Muscle layer of colon (tissue), 2 donors: ENCODE results near the gene DOK6.

Source experiments
- H3K27ac ChIP-seq: one replicate; pipeline ENCODE4 v1.7.0; 2013; ENCODE audit warnings: low read depth, mild to moderate bottlenecking, low read length, moderate library complexity
- H3K27me3 ChIP-seq, 2 donors: one replicate each; pipeline ENCODE4 v1.7.0; 2013; ENCODE audit warnings: low read length in 2 of 2, mild to moderate bottlenecking in 2 of 2; ENCODE audit not compliant: insufficient read depth in 2 of 2, control insufficient read depth in 1 of 2
- H3K36me3 ChIP-seq: one replicate; pipeline ENCODE4 v1.7.0; 2013; ENCODE audit warnings: mild to moderate bottlenecking, low read length; ENCODE audit not compliant: insufficient read depth
- H3K4me1 ChIP-seq: one replicate; pipeline ENCODE4 v1.7.0; 2013; ENCODE audit warnings: mild to moderate bottlenecking, low read length; ENCODE audit not compliant: insufficient read depth
- H3K4me3 ChIP-seq, 2 donors: one replicate each; pipeline ENCODE4 v1.7.0; 2013; ENCODE audit warnings: low read length in 2 of 2, low read depth in 1 of 2, mild to moderate bottlenecking in 1 of 2, moderate library complexity in 1 of 2
- H3K9ac ChIP-seq: one replicate; pipeline ENCODE4 v1.7.0; 2013; ENCODE audit warnings: low read length
- H3K9me3 ChIP-seq: one replicate; pipeline ENCODE4 v1.7.0; 2013; ENCODE audit warnings: mild to moderate bottlenecking, low read length
- donor health status: abdominal sarcoma.
- donor health status: Adenocarcinoma of cecum.

Gene DOK6

DNA sequence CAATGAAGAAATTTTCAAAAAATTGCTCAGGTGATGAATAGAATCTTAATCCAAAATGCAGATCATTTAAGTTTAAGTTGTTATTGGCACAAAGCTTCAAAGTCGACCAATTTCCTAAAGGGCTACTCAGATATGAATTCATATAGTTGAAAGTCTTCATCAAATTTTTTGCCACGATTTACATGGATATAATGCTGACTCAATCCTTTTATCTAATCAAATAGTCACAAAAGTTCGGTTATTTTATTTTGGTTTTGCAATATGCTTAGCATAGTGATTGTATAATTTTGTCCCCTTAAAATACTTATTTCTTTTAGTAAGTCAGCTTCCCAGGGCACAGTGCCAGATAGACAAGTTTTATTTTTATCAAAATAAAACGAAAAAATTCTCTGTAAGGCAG, 319.7 kb downstream of the DOK6 start:
- peaks cover 27% of the 10 kb centered on the region for H3K9me3 ChIP-seq
- H3K27ac ChIP-seq: no peak overlapping the region
- no peak overlapping the region for H3K4me3 ChIP-seq
- H3K36me3 ChIP-seq: no peaks in the 10 kb centered on the region
- no peak overlapping the region for H3K9ac ChIP-seq
- no peaks in the 10 kb centered on the region for H3K4me1 ChIP-seq
- H3K27me3 ChIP-seq: no peaks in the 10 kb centered on the region

DNA sequence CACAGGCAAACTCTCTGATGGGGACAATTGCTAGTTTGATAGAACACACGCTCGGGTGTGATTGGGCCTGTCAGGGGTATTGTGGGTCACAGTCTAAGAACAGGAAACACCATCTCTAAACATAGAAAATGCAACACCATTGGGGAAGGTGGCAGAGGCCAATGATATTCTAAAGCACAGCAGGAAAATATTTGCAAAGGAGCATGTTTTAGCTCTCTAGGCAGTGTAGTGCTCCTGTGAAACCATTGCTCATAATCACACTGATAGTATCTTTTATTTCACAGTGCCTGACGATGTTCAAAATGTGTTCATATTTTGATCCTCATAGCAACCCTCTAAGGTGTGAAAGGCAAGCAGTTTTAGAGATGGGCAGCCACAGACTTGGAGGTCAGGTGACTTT, 322.7 kb downstream of the DOK6 start:
- Histone ChIP-seq H3K36me3 (no peaks in the 10 kb centered on the region), H3K27me3 (no peaks in the 10 kb centered on the region), H3K9ac (no peak overlapping the region), H3K4me3 (no peak overlapping the region), H3K4me1 (no peaks in the 10 kb centered on the region), H3K9me3 (peaks cover 16% of the 10 kb centered on the region), H3K27ac (no peak overlapping the region)

DNA sequence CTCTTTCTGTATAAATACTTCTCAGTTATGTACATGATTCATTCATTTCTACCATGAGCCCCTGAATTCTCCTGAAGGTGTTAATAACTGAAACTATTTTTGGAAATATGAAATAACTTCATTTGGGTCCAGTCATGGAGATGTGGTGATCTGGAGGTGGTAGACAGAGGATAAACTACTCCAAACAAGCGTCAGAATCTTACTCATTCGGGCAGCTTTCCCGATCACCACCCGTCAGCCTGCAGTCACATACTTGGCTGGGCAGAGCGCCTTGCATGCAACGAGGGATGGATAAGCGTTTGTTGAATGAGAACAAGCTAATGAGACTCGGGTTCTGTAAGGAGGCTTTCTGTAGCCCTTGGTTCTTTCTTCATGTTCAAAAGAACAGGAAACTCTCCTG, 324.3 kb downstream of the DOK6 start:
- H3K27ac ChIP-seq: no peak overlapping the region
- no peak overlapping the region for H3K9ac ChIP-seq
- peaks cover under 1% of the 10 kb centered on the region for H3K9me3 ChIP-seq
- no peaks in the 10 kb centered on the region for H3K36me3 ChIP-seq
- H3K27me3 ChIP-seq: no peaks in the 10 kb centered on the region
- no peaks in the 10 kb centered on the region for H3K4me1 ChIP-seq
- H3K4me3 ChIP-seq: no peak overlapping the region

DNA sequence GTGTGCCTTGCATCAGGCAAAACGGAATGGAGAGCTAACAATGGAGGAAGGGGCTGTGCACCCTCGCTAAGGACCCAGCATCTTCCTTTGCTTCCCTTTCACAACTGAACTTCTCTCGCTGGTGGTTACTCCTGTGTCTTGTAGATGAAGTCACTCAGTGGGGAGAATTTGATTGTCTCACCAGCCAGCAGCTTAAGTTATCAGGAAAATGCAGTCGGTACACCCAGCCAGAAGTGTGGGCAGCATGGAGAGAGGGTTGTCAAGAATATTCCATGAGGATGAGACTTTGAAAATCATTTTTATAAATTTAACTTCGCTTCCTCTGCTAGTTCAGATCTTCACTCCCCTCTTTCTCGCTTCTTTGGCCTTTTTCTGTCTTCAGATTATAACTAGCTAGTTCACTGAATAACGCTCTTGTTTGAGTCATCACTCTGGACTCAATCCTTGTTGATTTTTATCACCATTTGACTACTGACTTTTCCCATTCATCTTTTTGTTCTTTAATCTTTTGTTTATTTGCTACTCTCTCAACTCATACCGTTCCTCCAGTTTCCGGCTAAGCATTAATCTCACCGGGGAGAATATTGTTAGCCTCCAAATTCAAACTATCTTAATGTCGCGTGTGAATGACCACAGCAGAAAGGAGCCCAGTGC, 325.3 kb downstream of the DOK6 start:
- H3K36me3 ChIP-seq: no peaks in the 10 kb centered on the region
- no peaks in the 10 kb centered on the region for H3K9me3 ChIP-seq
- no peaks in the 10 kb centered on the region for H3K27me3 ChIP-seq
- H3K9ac ChIP-seq: no peak overlapping the region
- no peak overlapping the region for H3K27ac ChIP-seq
- no peak overlapping the region for H3K4me3 ChIP-seq
- H3K4me1 ChIP-seq: no peaks in the 10 kb centered on the region

DNA sequence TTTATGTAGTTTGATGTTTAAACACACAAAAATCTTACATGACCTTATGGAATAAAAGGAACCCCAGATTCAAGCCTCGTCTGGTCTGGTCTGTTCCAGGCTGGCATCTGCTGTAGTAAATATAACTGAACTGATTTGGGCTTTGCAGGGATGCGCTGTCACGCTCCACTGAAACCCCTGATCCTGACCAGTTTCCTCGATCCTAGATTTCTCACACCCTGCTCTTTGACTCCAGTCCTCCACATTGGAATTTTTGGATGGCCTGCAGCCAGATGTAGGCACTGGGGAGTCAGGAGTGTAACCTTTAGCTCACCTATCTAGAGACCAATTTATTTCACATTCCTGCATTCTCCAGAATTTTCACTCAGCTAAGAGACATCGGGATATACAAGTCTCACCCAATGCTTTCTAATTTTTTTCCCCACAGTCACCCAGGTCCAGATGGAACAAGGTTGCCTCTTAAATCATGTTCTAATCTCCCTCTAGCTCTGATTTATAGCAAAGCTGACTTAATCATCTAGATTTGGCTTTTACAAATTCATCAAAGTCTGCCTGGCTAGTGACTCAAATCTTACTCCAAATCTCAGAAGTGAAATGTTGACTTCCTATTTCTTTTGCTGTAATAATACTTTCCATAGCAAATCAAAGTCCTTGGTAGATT, 327.4 kb downstream of the DOK6 start:
- no peak overlapping the region for H3K27ac ChIP-seq
- no peak overlapping the region for H3K9ac ChIP-seq
- no peak overlapping the region for H3K4me3 ChIP-seq
- H3K9me3 ChIP-seq: no peaks in the 10 kb centered on the region
- H3K4me1 ChIP-seq: no peaks in the 10 kb centered on the region
- no peaks in the 10 kb centered on the region for H3K36me3 ChIP-seq
- no peaks in the 10 kb centered on the region for H3K27me3 ChIP-seq

DNA sequence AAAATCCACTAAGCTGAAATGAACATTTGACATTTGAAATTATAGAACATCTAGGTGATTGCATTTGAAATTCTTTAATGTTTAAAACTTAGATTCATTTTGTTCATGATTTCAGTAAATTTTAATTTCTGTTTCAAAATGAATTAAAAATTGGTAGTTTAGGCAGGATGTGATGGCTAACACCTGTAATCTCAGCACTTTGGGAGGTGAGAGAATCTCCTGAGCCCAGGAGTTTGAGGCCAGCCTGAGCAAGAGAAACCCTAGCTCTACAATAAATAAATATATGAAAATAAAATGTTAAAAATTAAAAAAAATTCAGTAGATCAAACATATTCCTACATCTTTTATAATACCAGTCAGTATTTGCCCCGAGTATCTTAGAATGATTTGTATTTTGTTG, 330.0 kb downstream of the DOK6 start:
- H3K4me1 ChIP-seq: no peaks in the 10 kb centered on the region
- H3K27ac ChIP-seq: no peak overlapping the region
- no peaks in the 10 kb centered on the region for H3K36me3 ChIP-seq
- no peak overlapping the region for H3K9ac ChIP-seq
- H3K27me3 ChIP-seq: no peaks in the 10 kb centered on the region
- H3K9me3 ChIP-seq: no peaks in the 10 kb centered on the region
- H3K4me3 ChIP-seq: no peak overlapping the region

DNA sequence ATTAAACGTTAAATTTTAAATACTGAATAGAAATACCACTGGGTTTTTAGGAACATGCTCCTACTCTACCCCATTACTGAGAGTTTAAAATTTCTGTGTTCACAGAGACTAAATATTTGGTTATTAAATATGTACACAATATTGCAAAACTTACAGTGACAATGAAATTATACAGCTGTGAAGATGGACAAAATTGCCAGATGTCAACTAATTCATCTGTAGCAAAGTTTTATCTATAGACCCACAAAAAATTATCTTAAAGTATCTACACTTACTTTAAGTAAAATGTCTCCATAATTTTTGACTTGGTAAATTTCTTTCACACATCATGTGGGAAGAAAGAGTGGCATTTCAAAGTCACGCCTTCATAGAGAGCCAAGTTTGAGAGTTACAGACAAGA, 333.8 kb downstream of the DOK6 start:
- no peak overlapping the region for H3K9ac ChIP-seq
- H3K4me1 ChIP-seq: no peaks in the 10 kb centered on the region
- H3K4me3 ChIP-seq: no peak overlapping the region
- H3K27me3 ChIP-seq: no peaks in the 10 kb centered on the region
- H3K9me3 ChIP-seq: no peaks in the 10 kb centered on the region
- H3K36me3 ChIP-seq: no peaks in the 10 kb centered on the region
- no peak overlapping the region for H3K27ac ChIP-seq

DNA sequence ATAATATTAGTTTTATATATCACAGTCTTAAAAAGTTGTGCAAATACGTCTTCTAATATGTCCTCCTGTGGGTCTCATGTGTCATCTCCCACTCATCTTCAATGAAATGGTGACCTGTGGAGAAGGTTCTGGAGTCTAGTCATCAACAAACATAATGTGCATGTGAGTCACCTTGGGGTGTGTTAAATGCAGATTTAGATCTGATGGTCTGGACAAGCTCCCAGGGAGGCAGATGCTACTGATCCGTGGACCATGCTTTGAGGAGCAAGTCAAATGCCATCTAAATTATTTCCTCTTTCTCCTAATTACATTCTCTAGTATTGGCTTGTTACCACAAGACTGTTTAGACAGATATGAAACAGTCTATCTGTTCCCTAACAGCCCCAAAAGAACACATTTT, 336.0 kb downstream of the DOK6 start:
- Histone ChIP-seq H3K27me3 (no peaks in the 10 kb centered on the region), H3K4me3 (no peak overlapping the region), H3K36me3 (no peaks in the 10 kb centered on the region), H3K9me3 (no peaks in the 10 kb centered on the region), H3K9ac (no peak overlapping the region), H3K27ac (no peak overlapping the region), H3K4me1 (no peaks in the 10 kb centered on the region)

DNA sequence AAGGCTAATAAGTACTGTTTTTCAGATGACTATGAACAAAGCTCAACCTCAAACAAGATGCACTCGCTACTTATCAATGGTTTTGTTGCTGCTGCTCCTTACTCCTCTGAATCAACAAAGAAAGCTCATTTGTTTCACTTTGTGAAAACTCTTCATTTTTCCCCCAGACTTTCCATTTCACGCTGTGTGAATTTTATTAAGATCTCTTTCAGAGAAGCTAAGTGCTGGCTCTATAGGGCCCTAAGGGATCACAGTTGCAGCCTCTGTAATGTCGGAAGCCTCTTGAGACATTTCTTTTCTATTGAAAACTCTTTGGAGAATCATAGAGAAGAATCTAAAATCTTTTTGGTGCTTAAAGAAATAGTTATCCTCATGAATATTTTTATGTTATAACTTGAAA, 337.2 kb downstream of the DOK6 start:
- Histone ChIP-seq H3K4me1 (no peaks in the 10 kb centered on the region), H3K9me3 (no peaks in the 10 kb centered on the region), H3K36me3 (no peaks in the 10 kb centered on the region), H3K27me3 (no peaks in the 10 kb centered on the region), H3K4me3 (no peak overlapping the region), H3K27ac (no peak overlapping the region), H3K9ac (no peak overlapping the region)

DNA sequence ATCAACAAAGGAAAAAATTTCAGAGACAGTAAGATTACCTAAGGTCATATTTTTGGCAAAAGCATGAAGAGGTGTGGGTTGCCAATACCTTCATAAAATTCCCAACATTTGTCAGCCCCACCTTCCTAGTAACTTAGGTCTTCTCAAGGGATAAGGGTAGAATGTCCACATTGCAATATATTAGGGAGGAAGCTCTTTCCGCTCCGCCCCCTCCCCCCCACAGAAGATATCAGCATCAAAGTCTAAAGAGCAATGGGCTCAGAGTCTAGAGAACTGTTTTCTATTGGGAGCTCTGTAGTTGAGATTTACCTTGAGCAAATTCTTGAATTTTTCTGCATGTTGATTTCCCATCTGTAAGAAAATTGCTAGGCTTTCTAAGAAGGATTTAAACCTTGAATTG, 346.7 kb downstream of the DOK6 start:
- Histone ChIP-seq H3K27me3 (no peaks in the 10 kb centered on the region), H3K4me3 (no peak overlapping the region), H3K9me3 (no peaks in the 10 kb centered on the region), H3K4me1 (no peaks in the 10 kb centered on the region), H3K9ac (no peak overlapping the region), H3K27ac (no peak overlapping the region), H3K36me3 (no peaks in the 10 kb centered on the region)

DNA sequence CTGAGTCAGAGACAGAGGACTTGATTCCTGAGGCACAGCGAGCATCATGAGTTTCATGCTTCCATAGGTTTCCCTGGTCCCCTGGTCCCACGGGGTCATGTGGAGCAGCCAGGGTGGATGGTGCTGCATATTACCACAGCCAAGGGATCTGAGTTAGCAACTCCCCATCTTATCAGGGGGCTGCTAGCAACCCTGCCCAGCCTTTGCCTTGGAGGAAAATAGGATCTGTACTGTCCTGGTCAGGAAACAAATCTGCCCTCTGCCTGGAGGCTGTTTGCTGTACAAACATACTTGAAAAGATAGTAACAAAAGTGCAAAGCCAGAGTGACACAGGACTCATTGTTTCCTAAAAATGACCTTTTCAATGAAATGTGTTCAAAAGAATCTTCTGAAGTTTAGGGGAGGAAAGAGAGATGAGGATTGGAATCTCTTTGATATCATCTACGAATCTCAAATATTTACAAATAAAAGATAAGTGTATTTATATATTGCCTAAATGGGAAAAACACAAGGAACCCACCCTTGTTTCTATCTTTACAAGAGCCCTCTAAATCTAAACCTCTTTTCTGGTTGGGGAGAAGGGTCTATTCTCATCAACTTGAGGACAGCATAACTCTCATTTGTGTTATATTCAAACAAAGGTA, 352.2 kb downstream of the DOK6 start:
- H3K36me3 ChIP-seq: no peaks in the 10 kb centered on the region
- H3K4me3 ChIP-seq: no peak overlapping the region
- H3K9me3 ChIP-seq: no peaks in the 10 kb centered on the region
- H3K27me3 ChIP-seq: no peaks in the 10 kb centered on the region
- H3K9ac ChIP-seq: no peak overlapping the region
- H3K27ac ChIP-seq: no peak overlapping the region
- no peaks in the 10 kb centered on the region for H3K4me1 ChIP-seq

DNA sequence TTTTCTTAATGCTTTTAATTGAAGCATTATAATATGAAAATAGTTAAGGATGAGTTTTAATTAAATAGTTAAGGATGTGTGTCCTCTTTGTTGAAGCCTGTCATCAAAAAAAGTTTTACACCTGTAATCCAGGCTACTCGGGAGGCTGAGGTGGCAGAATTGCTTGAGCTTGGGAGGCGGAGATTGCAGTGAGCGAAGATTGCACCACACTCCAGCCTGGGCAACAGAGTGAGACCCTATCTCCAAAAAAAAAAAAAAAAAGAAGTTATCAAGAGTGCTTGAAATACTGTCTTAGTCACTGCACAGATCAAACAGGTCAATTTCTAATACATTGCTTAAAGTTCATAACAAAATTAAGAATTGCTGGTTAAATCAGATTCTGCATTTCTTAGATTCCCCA, 353.4 kb downstream of the DOK6 start:
- Histone ChIP-seq H3K4me1 (no peaks in the 10 kb centered on the region), H3K27ac (no peak overlapping the region), H3K4me3 (no peak overlapping the region), H3K36me3 (no peaks in the 10 kb centered on the region), H3K9ac (no peak overlapping the region), H3K27me3 (no peaks in the 10 kb centered on the region), H3K9me3 (no peaks in the 10 kb centered on the region)
